H4 (cell line): Measurements from ENCODE around the gene NKAIN4. TPM values are rescaled to one million over a fixed set of nuclear protein-coding genes. Genes with fewer than 3 reads are reported as not detected.

Source experiments
- DNase-seq: peaks from one replicate; pipeline ENCODE4 v3.0.0-alpha.2; 2015; ENCODE audit warnings: low spot score
- total RNA-seq: library from RNA; depleted of rRNA; stranded (reverse); fragments of >200 nt; shearing (Covaris generic); gene quantifications from 2 replicates; pipeline ENCODE4 v1.2.3, GENCODE V29; 2014

Gene NKAIN4
- total RNA-seq, 1 experiment from 2014 or later = not detected

DNA sequence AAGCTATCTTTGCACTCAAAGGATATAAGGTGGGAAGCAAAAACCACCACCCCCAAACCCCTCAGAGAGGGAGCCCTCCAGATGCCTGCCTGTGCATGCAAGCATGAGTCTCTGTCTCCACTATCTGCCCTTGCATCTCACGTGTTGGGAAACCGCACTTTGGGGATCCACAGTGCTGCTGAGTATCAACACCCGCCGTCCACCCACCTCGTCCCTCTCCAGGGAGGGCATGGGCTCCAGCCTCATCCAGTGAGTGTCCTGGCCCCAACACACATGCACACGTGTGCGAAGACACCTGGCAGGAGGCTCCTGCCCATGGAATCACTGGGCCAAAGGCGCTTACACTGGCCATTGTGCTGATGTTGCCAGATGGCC lies 34.8 kb downstream of the NKAIN4 start:
- DNase-seq = no peak

- DNase-seq = no peak
Measured at GRCh38 chr20:63218701-63219446, 35.4 kb downstream of the NKAIN4 start.

DNA sequence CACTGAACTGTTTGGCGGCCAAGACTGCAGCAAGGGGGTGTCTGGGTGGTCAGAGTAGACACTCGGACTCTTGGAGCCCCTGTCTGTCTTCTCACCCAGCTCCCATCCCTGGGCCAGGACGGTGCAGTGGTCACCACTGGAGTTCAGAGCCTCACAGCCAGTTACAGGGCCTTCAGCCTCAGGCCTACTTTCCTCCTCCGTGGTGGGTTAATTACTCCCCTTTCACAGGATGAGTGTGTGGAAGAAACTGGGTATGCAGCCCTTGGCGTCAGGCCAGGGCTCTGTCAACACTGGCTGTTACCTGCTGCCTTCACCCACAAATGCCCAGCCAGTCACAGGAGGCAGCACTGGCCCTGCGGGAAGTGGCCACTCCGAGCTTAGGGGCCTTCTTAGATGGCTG lies 36.6 kb downstream of the NKAIN4 start:
- no peak for DNase-seq

GRCh38 chr20:63216849-63217471 lies 37.3 kb downstream of the NKAIN4 start:
- DNase-seq = no peak

- peak; percentile 92 for DNase-seq
Measured at GRCh38 chr20:63216041-63216848, 38.0 kb downstream of the NKAIN4 start, which contains the start of gene YTHDF1. YTHDF1 (minus strand) TSS chr20:63216131; CDS start chr20:63215892, 239 bp downstream.

DNA sequence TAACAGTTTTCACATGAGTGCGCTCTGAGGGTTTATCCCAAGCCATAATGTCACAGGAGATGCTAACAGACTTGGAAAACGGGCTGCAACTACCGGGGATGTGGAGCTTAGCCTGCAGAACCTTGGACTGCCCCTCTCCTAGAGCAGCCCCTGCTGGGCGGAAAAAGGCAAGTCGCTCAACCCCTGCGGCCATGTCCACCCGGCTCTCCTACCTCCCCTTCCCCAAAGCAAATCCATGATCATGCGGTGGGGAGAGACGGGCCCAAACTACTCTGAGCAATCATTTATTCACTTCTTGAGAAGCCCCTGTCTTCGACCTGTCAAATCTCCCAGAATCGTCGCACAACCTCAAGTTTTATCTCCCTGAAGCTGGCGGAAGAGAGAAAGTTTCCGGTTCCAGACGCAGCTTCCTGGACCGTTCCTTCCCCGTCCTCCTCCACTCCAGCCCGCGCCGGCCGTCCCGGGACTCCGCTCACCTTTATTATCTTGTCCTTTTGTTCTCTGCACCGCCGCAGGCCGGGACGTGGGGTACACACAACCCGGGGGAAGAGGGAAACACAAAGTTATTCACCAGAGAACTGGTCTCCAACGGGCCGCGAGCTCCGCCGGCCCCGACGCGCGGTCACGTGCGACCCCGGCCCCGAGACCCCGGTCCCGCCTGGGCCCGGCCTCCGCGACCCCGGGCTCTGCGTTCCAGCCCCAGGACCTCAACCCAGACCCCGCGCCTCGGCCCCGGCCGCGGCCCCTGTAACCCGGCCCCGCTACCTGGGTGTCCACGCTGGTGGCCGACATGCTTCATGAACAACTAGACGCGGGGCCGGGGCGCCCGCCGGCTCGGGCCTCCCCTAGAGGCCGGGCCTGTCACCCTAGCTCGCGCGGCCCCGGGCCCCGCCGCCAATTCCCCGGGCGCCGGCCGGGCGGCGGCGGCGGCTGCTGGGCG lies 38.9 kb downstream of the NKAIN4 start:
- peak; percentile 33 for DNase-seq

GRCh38 chr20:63214514-63214913 lies 39.7 kb downstream of the NKAIN4 start:
- DNase-seq = no peak

GRCh38 chr20:63212792-63213191 lies 41.5 kb downstream of the NKAIN4 start:
- DNase-seq = no peak

- no peak for DNase-seq
Measured at GRCh38 chr20:63212393-63212730, 41.9 kb downstream of the NKAIN4 start.

- no peak for DNase-seq
Measured at GRCh38 chr20:63210011-63210605, 44.2 kb downstream of the NKAIN4 start.

- no peak for DNase-seq
Measured at GRCh38 chr20:63208346-63208909, 45.8 kb downstream of the NKAIN4 start.

DNA sequence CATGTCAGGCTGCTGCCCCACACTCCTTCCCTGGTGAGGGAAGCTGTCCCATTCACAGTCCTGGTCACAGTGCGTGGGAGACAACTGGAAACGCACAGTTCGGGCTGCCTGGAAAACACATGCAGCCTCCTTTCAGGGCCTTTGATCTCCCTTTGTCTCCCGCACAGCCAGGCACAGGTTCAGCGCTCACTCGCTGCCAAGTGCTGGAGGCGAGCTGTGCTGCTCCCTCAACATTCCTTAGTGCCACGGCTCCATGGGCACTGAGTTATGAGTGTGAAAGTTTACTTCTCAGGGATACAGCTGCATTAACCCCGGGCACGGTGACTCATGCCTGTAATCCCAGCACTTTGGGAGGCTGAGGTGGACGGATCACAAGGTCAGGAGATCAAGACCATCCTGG lies 47.4 kb downstream of the NKAIN4 start:
- peak; percentile 54 for DNase-seq

DNA sequence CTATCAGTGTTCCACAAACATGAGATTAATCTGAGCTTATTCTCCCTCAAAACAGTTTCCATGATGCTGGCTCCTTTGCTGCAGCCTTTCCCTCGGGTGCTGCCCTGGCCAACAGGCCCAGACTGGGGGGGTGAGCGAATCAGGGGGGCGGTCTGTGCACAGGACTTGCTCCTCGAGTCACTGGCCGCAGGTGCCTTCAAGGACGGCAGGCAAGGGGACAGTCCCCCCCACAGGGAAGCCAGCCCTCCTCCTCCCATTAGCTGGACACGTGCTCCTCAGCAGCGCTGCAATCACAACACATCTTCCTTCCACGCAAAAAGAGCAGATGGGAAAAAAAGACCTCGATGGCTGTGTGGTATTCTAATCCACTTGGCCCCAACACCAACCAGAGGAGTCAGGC lies 48.4 kb downstream of the NKAIN4 start:
- DNase-seq = no peak

DNA sequence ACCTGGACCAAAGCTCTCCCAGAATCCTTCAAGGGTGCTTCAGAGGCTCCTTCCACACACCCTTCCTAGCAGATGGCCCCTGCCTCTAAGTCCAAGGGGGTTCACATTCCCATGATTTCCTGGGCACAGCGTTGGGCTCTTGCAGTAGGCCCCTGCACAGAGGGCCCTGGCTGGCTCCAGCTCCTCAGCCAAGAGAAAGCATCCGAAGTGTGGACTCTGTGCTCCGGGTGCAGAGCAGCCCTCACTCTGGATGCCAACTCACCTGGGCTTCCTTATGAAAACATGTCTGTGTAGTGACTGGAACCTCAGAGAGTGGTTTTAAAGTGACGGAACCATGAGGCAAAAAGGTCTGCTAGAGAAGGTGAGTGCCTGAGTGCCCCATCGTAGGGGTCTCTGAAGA lies 49.9 kb downstream of the NKAIN4 start:
- DNase-seq = no peak

DNA sequence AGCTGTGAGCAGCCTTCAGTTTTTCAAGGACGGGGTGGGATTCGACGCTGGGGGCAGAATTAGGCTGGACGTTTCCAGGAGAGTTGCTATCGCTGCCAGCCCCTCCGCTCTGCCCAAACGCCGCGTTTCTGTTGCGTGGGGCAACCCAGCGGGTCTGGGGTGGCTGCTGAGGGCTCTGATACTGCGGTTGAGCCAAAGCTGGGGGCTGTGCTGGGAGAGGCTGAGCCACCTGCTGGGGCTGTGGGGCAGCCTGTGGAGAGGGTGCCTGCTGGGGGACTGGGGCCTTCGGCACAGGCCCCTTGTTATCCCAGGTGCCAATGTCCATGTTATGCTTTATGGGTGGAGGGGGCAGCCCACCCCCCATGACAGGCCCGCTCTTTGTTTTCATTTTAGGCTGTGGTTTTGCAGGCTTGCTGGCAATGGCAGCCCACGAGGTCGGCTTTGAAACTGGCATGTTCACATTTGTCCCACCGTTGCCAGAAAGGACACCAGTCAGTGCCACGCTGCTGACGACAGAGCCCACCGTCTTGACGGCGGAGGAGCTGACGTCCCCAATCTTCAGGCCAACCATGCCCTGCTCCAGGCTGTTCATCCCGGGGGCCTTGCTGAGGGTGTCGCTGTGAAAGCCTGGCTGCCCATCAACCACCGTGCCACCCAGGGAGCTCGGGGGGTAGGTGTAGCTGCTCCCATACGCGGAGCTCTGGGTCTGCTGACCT lies 51.3 kb downstream of the NKAIN4 start:
- DNase-seq = no peak

DNA sequence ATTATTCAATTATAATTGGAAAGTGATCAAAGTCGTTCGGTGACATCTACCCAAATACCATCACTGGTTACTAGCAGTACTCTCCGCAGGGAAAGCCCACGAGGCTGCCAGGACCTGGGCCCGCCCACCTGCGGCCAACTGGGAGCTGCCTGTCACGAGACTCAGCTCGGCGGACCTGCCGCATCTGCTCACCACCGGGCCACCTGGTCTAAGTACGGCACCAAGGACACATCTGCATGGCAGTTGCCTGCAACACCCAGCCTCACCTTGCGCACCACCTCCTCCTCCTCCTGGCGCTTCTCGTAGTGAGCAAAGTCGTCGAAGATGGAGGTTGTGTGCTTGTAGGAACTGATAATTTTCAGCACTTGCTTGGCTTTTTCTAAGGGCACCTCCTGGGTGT lies 52.2 kb downstream of the NKAIN4 start:
- no peak for DNase-seq

GRCh38 chr20:63198606-63199005 lies 55.7 kb downstream of the NKAIN4 start:
- DNase-seq = no peak

DNA sequence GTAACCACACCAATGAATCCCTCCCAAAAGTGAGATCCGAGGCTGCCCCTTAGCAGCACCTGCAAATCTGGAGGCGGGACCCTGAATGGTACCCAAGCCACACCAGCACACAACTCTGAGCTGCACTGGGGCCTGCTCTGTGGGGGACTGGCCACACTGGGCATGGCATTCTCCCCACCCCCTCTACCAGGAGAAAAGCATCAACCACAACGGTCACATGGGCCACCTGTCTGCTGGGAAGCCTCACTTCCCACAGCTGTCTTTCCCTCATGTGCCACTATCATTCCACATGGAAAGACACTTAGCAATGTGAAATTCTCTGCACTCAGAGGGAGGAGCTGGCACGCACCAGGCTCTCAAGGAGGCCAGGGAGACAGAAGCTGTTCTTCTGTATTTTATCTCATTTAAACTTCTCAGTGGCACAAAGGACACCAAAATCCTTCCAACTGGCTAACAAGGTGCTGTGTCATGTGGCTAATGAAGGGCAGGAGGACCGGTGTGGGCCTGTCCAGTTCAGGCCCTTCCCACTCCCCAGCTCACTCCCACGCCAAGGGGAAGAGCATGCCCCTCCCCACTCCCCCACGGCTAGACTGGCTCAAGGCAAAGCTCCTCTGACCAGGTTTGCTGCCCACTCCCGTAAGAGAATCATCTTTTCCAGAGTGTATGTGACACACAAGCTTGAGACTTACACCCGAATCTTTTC lies 57.3 kb downstream of the NKAIN4 start:
- DNase-seq = no peak

DNA sequence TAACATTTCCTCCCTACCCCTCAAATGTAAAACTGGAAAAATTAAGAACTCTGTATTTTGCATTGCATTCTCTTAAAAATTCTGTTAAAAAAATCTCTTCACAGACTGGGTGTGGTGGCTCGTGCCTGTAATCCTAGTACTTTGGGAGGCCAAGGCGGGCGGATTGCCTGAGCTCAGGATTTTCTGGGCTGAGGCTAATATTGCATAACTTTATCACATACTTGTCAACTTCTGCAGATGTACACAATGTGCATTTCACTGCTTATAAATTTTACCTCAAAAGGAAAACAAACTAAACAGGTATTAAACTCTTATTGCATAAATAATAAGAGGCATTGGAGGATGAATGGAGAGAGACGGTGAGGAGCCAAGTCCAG lies 59.5 kb downstream of the NKAIN4 start:
- no peak for DNase-seq
